Measurements from ENCODE around the gene BRSK2.

BRSK2 gene

DNA sequence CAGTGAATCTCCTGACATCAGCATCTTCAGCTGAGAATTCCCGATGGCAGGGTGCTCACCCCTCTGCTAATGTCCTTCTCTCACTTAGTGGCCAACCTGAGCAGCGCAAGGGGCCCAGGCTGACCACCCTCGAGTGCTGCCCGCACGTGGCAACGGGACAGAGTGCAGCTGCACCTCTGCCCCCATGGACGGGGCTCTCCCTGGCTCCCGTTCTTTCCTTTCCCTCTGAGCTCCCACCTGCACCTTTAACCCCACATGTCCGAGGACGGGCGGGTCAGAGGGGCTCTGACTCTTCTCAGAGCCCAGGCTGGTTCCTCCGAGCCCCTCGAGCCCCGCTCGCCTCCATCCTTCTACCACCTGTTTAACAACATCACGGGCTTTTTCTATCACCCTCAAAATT is 77.0 kb downstream of the BRSK2 start:
- TF ChIP-seq, protein P1, sequence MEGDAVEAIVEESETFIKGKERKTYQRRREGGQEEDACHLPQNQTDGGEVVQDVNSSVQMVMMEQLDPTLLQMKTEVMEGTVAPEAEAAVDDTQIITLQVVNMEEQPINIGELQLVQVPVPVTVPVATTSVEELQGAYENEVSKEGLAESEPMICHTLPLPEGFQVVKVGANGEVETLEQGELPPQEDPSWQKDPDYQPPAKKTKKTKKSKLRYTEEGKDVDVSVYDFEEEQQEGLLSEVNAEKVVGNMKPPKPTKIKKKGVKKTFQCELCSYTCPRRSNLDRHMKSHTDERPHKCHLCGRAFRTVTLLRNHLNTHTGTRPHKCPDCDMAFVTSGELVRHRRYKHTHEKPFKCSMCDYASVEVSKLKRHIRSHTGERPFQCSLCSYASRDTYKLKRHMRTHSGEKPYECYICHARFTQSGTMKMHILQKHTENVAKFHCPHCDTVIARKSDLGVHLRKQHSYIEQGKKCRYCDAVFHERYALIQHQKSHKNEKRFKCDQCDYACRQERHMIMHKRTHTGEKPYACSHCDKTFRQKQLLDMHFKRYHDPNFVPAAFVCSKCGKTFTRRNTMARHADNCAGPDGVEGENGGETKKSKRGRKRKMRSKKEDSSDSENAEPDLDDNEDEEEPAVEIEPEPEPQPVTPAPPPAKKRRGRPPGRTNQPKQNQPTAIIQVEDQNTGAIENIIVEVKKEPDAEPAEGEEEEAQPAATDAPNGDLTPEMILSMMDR (IDR thresholded peaks at IDR 0.05; ENCODE audit: insufficient read depth, low read depth, low read length, missing control alignments) = no peak
- DNase-seq (ENCODE audit: low read depth) = no peak
- H3K4me3 ChIP-seq (ENCODE audit: low read length) = no peak overlapping the region

DNA sequence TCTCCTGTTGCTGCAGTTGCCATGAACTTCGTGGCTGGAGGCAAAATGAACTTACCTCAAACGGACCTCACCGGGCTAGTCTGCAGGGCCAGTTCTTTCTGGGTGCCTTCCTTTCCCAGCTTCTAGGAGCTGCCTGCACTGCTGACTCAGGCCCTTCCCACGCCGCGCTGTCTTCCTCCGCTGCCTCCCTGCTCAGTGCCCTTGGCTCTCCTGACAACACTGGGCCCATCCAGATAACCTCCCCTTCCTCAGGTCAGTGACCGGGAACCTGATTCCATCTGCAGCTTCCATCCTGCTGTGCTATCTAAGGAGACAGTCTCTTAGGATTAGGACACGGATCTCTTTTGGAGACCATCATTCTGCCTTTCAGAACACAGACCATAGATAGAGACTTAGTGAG is 77.5 kb downstream of the BRSK2 start:
- no peak overlapping the region for H3K4me3 ChIP-seq (ENCODE audit: low read length)
- no peak for DNase-seq (ENCODE audit: low read depth)
- TF ChIP-seq, protein P1 (IDR thresholded peaks at IDR 0.05; ENCODE audit: insufficient read depth, low read depth, low read length, missing control alignments) = no peak

DNA sequence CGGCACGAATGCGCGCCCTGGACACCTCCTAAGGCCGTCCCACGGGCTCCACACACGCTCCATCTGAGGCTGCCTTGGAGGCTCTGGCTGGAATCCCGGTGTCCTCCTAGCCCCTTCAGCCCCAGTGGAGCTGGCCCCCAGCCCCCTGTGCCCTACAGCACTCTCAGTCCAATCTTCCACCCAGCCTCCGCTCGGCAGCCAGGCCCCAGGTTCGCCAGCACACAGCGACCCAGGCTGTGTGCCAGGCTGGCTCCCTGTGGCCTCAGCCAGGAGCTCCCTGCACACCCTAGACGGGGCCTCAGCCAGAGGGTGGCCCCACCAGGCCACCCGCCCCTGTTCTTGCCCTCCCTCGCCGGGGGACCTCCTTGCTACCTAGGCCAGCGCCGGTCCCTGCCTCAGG is 78.3 kb downstream of the BRSK2 start:
- TF ChIP-seq, protein P1 (IDR thresholded peaks at IDR 0.05; ENCODE audit: insufficient read depth, low read depth, low read length, missing control alignments) = no peak
- DNase-seq (ENCODE audit: low read depth) = no peak
- H3K4me3 ChIP-seq (ENCODE audit: low read length) = no peak overlapping the region

- TF ChIP-seq, protein P1 (IDR thresholded peaks at IDR 0.05; ENCODE audit: insufficient read depth, low read depth, low read length, missing control alignments) = no peak
- no peak overlapping the region for H3K4me3 ChIP-seq (ENCODE audit: low read length)
- no peak for DNase-seq (ENCODE audit: low read depth)
Measured at GRCh38 chr11:1468473-1469066, 78.8 kb downstream of the BRSK2 start.

DNA sequence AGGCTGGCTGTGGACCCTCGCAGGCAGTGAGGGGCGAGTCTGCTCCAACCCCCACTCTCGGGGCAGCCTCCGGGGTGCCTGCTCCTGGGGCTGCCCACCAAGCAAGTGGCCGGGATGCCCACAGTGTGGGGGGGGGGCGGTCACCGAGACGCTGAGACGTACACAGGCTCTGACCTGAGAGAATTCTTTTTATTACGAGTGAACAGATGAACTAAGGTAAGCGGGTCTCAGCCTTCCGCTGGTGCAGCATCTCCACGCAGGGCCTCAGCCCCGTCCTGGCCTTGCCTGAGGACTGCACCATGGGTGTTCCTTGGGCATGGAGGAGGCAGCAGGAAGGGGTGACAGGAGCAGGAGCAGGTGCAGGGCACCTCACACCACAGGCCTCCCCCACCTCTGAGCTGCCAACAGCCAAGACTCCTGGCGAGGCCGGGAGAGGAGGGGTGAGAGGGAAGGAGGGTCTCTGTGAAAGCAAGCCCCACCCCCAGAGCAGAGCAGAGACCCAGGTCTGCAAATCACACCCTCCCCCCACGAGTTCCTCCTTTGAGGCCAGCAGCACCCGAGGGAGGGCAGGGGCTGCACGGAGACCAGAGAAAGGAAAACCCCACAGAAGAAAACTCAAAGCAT is 79.7 kb downstream of the BRSK2 start:
- TF ChIP-seq, protein P1 (IDR thresholded peaks at IDR 0.05; ENCODE audit: insufficient read depth, low read depth, low read length, missing control alignments) = no peak
- DNase-seq (ENCODE audit: low read depth) = no peak
- no peak overlapping the region for H3K4me3 ChIP-seq (ENCODE audit: low read length)

- no peak for DNase-seq (ENCODE audit: low read depth)
- TF ChIP-seq, protein P1 (IDR thresholded peaks at IDR 0.05; ENCODE audit: insufficient read depth, low read depth, low read length, missing control alignments) = no peak
- no peak overlapping the region for H3K4me3 ChIP-seq (ENCODE audit: low read length)
Measured at GRCh38 chr11:1469911-1470680, 80.4 kb downstream of the BRSK2 start.

Data from epithelial cell of esophagus (primary cell).